Renal cortex interstitium (tissue), 11 donors: Measurements from ENCODE around the gene DHCR24. TPM values are rescaled to one million over a fixed set of nuclear protein-coding genes. Genes with fewer than 3 reads are reported as not detected.
"Not testable (repeated sequence)": the region's sequence is repeated elsewhere in the genome, so short reads cannot be mapped to it uniquely, and the experiment has no call there.

Experiments used
- DNase-seq, 11 donors: peaks; one replicate each; pipeline ENCODE4 v3.0.0-alpha.2; 2013; ENCODE audit warnings: low read depth in 9 of 11, low spot score in 4 of 11; ENCODE audit errors: extremely low read depth in 1 of 11
- polyA plus RNA-seq, 3 donors: library from polyadenylated mRNA; unstranded; fragments of 120-200 nt; gene quantifications; one replicate each; pipeline ENCODE4 v1.2.1, GENCODE V29; 2013; ENCODE audit not compliant: insufficient read length in 3 of 3

DHCR24 gene
- polyA plus RNA-seq, 3 donors: 76.1 to 82.0 (median 76.7) TPM

- no peak for DNase-seq
Observed at GRCh38 chr1:54906586-54906985, 19.6 kb upstream of the DHCR24 start.

- peak in 5 of 11 donors; percentile 26 to 71 (median 63) for DNase-seq
Observed at GRCh38 chr1:54904476-54905048, 17.6 kb upstream of the DHCR24 start.

- DNase-seq: no peak
Observed at GRCh38 chr1:54894271-54894670, 7.3 kb upstream of the DHCR24 start.

GRCh38 chr1:54892586-54892985, 5.6 kb upstream of the DHCR24 start:
- no peak for DNase-seq

- DNase-seq: no peak
Observed at GRCh38 chr1:54889132-54889725, 2.2 kb upstream of the DHCR24 start.

- no peak for DNase-seq
Observed at GRCh38 chr1:54888080-54888733, 1.2 kb upstream of the DHCR24 start.

- no peak for DNase-seq
Observed at GRCh38 chr1:54887665-54888071, 673 bp upstream of the DHCR24 start.

GRCh38 chr1:54885807-54886723, 930 bp downstream of the DHCR24 start:
- DNase-seq: no peak

GRCh38 chr1:54885237-54885679, 1.7 kb downstream of the DHCR24 start:
- DNase-seq: no peak

GRCh38 chr1:54884768-54885167, 2.2 kb downstream of the DHCR24 start:
- DNase-seq: no peak

GRCh38 chr1:54884135-54884586, 2.8 kb downstream of the DHCR24 start:
- no peak for DNase-seq

GRCh38 chr1:54883349-54884102, 3.5 kb downstream of the DHCR24 start:
- no peak for DNase-seq

- no peak for DNase-seq
Observed at GRCh38 chr1:54882519-54882918, 4.5 kb downstream of the DHCR24 start.

- not testable (repeated sequence) for DNase-seq
Observed at GRCh38 chr1:54881604-54882003, 5.4 kb downstream of the DHCR24 start.

- DNase-seq: no peak
Observed at GRCh38 chr1:54879872-54880271, 7.1 kb downstream of the DHCR24 start.

GRCh38 chr1:54876814-54877213, 10.2 kb downstream of the DHCR24 start:
- DNase-seq: no peak

- DNase-seq: no peak
Observed at GRCh38 chr1:54875000-54875399, 12.0 kb downstream of the DHCR24 start.

GRCh38 chr1:54874079-54874830, 12.7 kb downstream of the DHCR24 start:
- no peak for DNase-seq
